ENCODE data around the gene SERBP1.
"Not testable (repeated sequence)": the region's sequence is repeated elsewhere in the genome, so short reads cannot be mapped to it uniquely, and the experiment has no call there.

The SERBP1 gene

GRCh38 chr1:67405473-67406245 is 24.5 kb downstream of the SERBP1 start:
- no peak for DNase-seq

GRCh38 chr1:67404212-67404620 is 26.0 kb downstream of the SERBP1 start:
- DNase-seq, result no peak

- DNase-seq, result no peak
Observed at GRCh38 chr1:67401443-67401842, 28.8 kb downstream of the SERBP1 start.

GRCh38 chr1:67400029-67400786 is 30.0 kb downstream of the SERBP1 start:
- DNase-seq, result not testable (repeated sequence)

GRCh38 chr1:67399199-67399993 is 30.8 kb downstream of the SERBP1 start:
- no peak for DNase-seq

GRCh38 chr1:67394548-67394947 is 35.7 kb downstream of the SERBP1 start:
- no peak for DNase-seq

- DNase-seq, result no peak
Observed at GRCh38 chr1:67393737-67394136, 36.5 kb downstream of the SERBP1 start.

- no peak for DNase-seq
Observed at GRCh38 chr1:67393240-67393639, 37.0 kb downstream of the SERBP1 start.

GRCh38 chr1:67390041-67390887 is 39.9 kb downstream of the SERBP1 start:
- DNase-seq, result no peak

GRCh38 chr1:67383999-67384638 is 46.1 kb downstream of the SERBP1 start:
- DNase-seq, result no peak

GRCh38 chr1:67382292-67382691 is 47.9 kb downstream of the SERBP1 start:
- no peak for DNase-seq

- DNase-seq, result no peak
Observed at GRCh38 chr1:67381154-67381553, 49.0 kb downstream of the SERBP1 start.

GRCh38 chr1:67377253-67377652 is 52.9 kb downstream of the SERBP1 start:
- DNase-seq, result no peak

- no peak for DNase-seq
Observed at GRCh38 chr1:67376381-67376780, 53.8 kb downstream of the SERBP1 start.

GRCh38 chr1:67372898-67373297 is 57.3 kb downstream of the SERBP1 start:
- DNase-seq, result no peak

- DNase-seq, result no peak
Observed at GRCh38 chr1:67372136-67372535, 58.1 kb downstream of the SERBP1 start.

- DNase-seq, result no peak
Observed at GRCh38 chr1:67371681-67372080, 58.5 kb downstream of the SERBP1 start.

GRCh38 chr1:67371043-67371442 is 59.2 kb downstream of the SERBP1 start:
- no peak for DNase-seq

GRCh38 chr1:67368046-67368514 is 62.1 kb downstream of the SERBP1 start:
- no peak for DNase-seq

- DNase-seq, result no peak
Observed at GRCh38 chr1:67367370-67368045, 62.7 kb downstream of the SERBP1 start.

- DNase-seq, result no peak
Observed at GRCh38 chr1:67361641-67362040, 68.6 kb downstream of the SERBP1 start.
